K562 (cell line): ENCODE data around the gene TMEM121. TPM values are rescaled to one million over a fixed set of nuclear protein-coding genes. Genes with fewer than 3 reads are reported as not detected.

Experiments
- ATAC-seq: fragments of 200-7000 bp; cut with Tn5 transposase; 3 replicates; pipeline ENCODE4 v1.9.1; 2020; ENCODE audit warnings: moderate library complexity
- BruUV-seq: library from RNA; stranded (reverse); fragments of 400-500 nt; replicated peaks from 2 replicates; lab custom pipeline; 2021; lab: Mats Ljungman, UMichigan
- CTCF ChIA-PET: fragments of 300-600 bp; formaldehyde crosslinking; extraction: SDS; loops from one replicate; lab custom pipeline; 2021; ENCODE audit warnings: low intra/inter-chr PET ratio; lab: Yijun Ruan, JAX
- POLR2A ChIA-PET: fragments of 300-600, 350-650 bp; sonication (Branson Sonifier 250); formaldehyde crosslinking; extraction: SDS; loops from one replicate; lab custom pipeline; 2021; ENCODE audit warnings: antibody characterized with exemption, inconsistent platforms; lab: Yijun Ruan, JAX
- DNase-seq, 4 experiments: peaks; one replicate each; pipeline versions ENCODE4 v3.0.0 to v3.0.0-alpha.2; 2011 to 2018; ENCODE audit warnings: low spot score in 3 of 4, mixed read lengths in 3 of 4; ENCODE audit errors: extremely low read depth in 1 of 4
- FAIRE-seq: peaks from 2 replicates; lab custom pipeline; 2011; peaks lifted over from hg19 to GRCh38; lab: Jason Lieb, UNC
- H2AFZ ChIP-seq: 2 replicates; pipeline ENCODE4 v1.6.0; 2011; ENCODE audit warnings: low read depth, low read length, control low read depth, inconsistent platforms
- H3K27ac ChIP-seq: fragments of 200-600 bp; 3 replicates; pipeline ENCODE4 v1.8.0; 2011; ENCODE audit warnings: low read depth, mild to moderate bottlenecking, control low read depth, inconsistent platforms, low read length, moderate library complexity, mixed read lengths; ENCODE audit errors: extremely low read depth
- H3K27me3 ChIP-seq, 2 experiments: fragments of 300-600 bp in 1 of 2; 2 replicates in 1 of 2; 3 replicates in 1 of 2; pipeline versions ENCODE4 v1.6.0 to v1.8.0; 2011; ENCODE audit warnings: inconsistent platforms in 2 of 2, low read length in 2 of 2, mild to moderate bottlenecking in 1 of 2, mixed read lengths in 1 of 2, moderate library complexity in 1 of 2; ENCODE audit not compliant: control insufficient read depth in 2 of 2, insufficient read depth in 2 of 2
- H3K36me3 ChIP-seq: fragments of 300-600 bp; 3 replicates; pipeline ENCODE4 v1.8.0; 2011; ENCODE audit warnings: mild to moderate bottlenecking, low read length, inconsistent platforms; ENCODE audit not compliant: control insufficient read depth, insufficient read depth
- H3K4me1 ChIP-seq, 2 experiments: fragments of 200-600 bp in 1 of 2; replicated peaks in 1 of 2; 2 replicates in 1 of 2; 3 replicates in 1 of 2; pipeline versions ENCODE4 v1.5.1 to v1.8.0; 2011; ENCODE audit warnings: inconsistent platforms in 2 of 2, low read length in 2 of 2, mild to moderate bottlenecking in 1 of 2, mixed read lengths in 1 of 2, moderate library complexity in 1 of 2; ENCODE audit not compliant: control insufficient read depth in 2 of 2, insufficient read depth in 2 of 2
- H3K4me2 ChIP-seq: 2 replicates; pipeline ENCODE4 v1.6.1; 2011; ENCODE audit warnings: low read length, control low read depth, inconsistent platforms, mixed read lengths; ENCODE audit not compliant: insufficient read depth
- H3K4me3 ChIP-seq: fragments of 200-600 bp; sonication (generic), shearing (Covaris generic); 2 replicates; pipeline ENCODE4 v1.5.1; 2016; ENCODE audit warnings: control low read depth, inconsistent platforms
- H3K79me2 ChIP-seq: fragments of 200-600 bp; 3 replicates; pipeline ENCODE4 v1.8.0; 2011; ENCODE audit warnings: low read length, inconsistent platforms; ENCODE audit not compliant: control insufficient read depth, insufficient read depth
- H3K9ac ChIP-seq, 2 experiments: 2 replicates each; pipeline versions ENCODE4 v1.6.0 to v1.6.1; 2011; ENCODE audit warnings: low read depth in 2 of 2, low read length in 2 of 2, control low read depth in 1 of 2, inconsistent platforms in 1 of 2, mild to moderate bottlenecking in 1 of 2, mixed read lengths in 1 of 2; ENCODE audit not compliant: insufficient read depth in 1 of 2
- H3K9me1 ChIP-seq: one replicate; pipeline ENCODE4 v1.6.0; 2011; ENCODE audit warnings: inconsistent platforms, mild to moderate bottlenecking, low read length, moderate library complexity; ENCODE audit not compliant: control insufficient read depth, insufficient read depth
- H3K9me3 ChIP-seq: replicated peaks from 2 replicates; pipeline ENCODE4 v1.5.1; 2011; ENCODE audit warnings: low read depth, low read length, inconsistent platforms; ENCODE audit not compliant: control insufficient read depth, insufficient read depth
- H4K20me1 ChIP-seq: replicated peaks from 2 replicates; pipeline ENCODE4 v1.6.1; 2011; ENCODE audit warnings: low read length, inconsistent platforms, mixed read lengths; ENCODE audit not compliant: control insufficient read depth, insufficient read depth
- MTA1 ChIP-seq: fragments of 450-650 bp; IDR thresholded peaks from 2 replicates; pipeline ENCODE4 v1.6.1; 2017; ENCODE audit warnings: borderline replicate concordance
- NRF1 ChIP-seq, 2 experiments: fragments of 450-650 bp; IDR thresholded peaks in 1 of 2; conservative IDR thresholded peaks in 1 of 2; 2 replicates each; pipeline ENCODE4 v1.6.1; 2014; ENCODE audit warnings: mild to moderate bottlenecking in 2 of 2
- POLR2G ChIP-seq: fragments of 200-400 bp; formaldehyde crosslinking; IDR thresholded peaks from 2 replicates; pipeline ENCODE4 v1.6.1; 2017; ENCODE audit warnings: low read depth, mild to moderate bottlenecking, antibody characterized with exemption, low read length, moderate library complexity
- RBFOX2 ChIP-seq: fragments of 200-400 bp; formaldehyde crosslinking; IDR thresholded peaks from 2 replicates; pipeline ENCODE4 v1.6.1; 2017; ENCODE audit warnings: low read depth, mild to moderate bottlenecking, low read length, moderate library complexity
- WGBS: fragments of 100-300 bp; shearing (Covaris generic); methylation state at CpG from one replicate; pipeline ENCODE4 v1.1.6; 2016; ENCODE audit warnings: low coverage, mixed read lengths; ENCODE audit not compliant: insufficient coverage; ENCODE audit errors: missing lambda C conversion rate; 5-methylcytosine and 5-hydroxymethylcytosine counted together
- in situ Hi-C: fragments of 300-500 bp; cut with MboI; formaldehyde crosslinking; loops from 4 replicates; pipeline ENCODE4 v1.15.0; 2018; ENCODE audit warnings: inconsistent platforms, mixed read lengths
- intact Hi-C: fragments of 100-400 bp; cut with micrococcal nuclease; formaldehyde crosslinking; loops from 2 replicates; pipeline ENCODE4 v1.14.2; 2022
- polyA plus RNA-seq, 8 experiments: library from polyadenylated mRNA; depleted of rRNA in 4 of 8; stranded (reverse) in 5 of 8; unstranded in 3 of 8; fragments of >200 nt; fragmentation: Nextera tagmentation in 2 of 8; fragmentation: Illumina TruSeq in 1 of 8; extraction: Ambion mirVana in 2 of 8; extraction: Trizol in 1 of 8; gene quantifications; 2 replicates each; pipeline versions ENCODE4 v1.2.1 to v1.2.3, GENCODE V29; 2011 to 2014; ENCODE audit warnings: inconsistent platforms in 1 of 8, missing spikeins in 1 of 8
- total RNA-seq, 7 experiments: library from RNA; depleted of rRNA in 6 of 7; stranded (reverse); fragments of >200 nt in 6 of 7; fragmentation: Illumina TruSeq in 2 of 7; extraction: Trizol in 2 of 7; gene quantifications; 2 replicates each; pipeline versions ENCODE4 v1.2.1 to v1.2.3, GENCODE V29; 2011 to 2021; ENCODE audit warnings: low replicate concordance in 1 of 7

Gene TMEM121
- total and polyA plus RNA-seq, 9 of the 15 experiments (the other 6 are each of a cell fraction or from before 2014, with no cell fraction given) = 0.31 to 0.36 TPM; not detected in 7

DNA sequence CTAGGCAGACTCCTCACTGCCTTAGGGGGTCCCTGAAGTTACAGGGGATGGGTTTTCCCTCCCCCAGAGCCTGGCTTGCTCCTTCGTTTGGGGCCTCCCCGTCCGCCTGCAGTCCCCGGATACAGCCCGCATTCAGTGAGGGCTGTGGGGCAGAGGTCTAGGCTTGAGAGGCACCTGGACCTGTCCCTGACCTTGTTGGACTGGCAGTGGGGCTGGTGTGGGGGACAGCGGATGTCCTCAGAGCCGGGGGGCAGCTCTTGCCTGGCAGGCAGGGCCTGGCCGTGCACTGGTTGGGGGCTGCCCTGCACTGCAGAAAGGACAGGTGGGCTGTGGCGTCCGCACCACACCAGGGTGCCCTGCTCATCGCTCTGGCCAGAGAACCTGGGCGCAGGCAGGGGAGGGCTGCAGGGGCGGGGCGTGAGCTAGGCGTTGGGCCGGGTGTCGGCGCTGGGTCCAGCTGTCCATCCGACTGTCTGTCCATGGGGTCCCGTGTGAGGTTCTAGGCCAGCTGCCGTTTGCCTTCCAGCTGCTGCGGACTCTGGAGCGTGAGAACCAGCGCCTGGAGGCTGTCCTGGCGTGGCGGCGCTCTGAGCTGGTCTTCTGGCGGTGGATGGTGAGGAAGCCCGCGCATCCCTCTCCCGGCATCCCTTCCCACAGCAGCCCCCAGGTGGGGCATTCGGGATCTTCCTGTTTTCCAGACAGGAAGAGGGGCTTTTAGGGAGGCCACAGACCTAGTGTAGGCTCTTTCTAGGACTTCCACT is 29.4 kb upstream of the TMEM121 start:
- TF ChIP-seq NRF1 (conservative IDR thresholded peaks at IDR 0.05 in 1 of 2, IDR thresholded peaks at IDR 0.05 in 1 of 2) (no peak), MTA1 (no peak), POLR2G (0 out of 2 replicates have a peak, but pooled peaks have one; percentile 16), RBFOX2 (peak; percentile 22)
- ChIA-PET POLR2A (no interaction called here), CTCF (no interaction called here)
- no peak for FAIRE-seq
- no peak overlapping the region for H3K27ac ChIP-seq
- no peak for ATAC-seq
- H3K36me3 ChIP-seq = peaks cover 2% of the 10 kb centered on the region; the same call in 1 of the 3 replicates
- no peak overlapping the region for H2AFZ ChIP-seq
- no peak overlapping the region for H3K4me3 ChIP-seq
- no peaks in the 10 kb centered on the region for H3K9me3 ChIP-seq
- no peak overlapping the region for H3K4me2 ChIP-seq
- H3K9me1 ChIP-seq = no peaks in the 10 kb centered on the region
- no peak for DNase-seq
- intact Hi-C loops (no loop called here), in situ Hi-C loops (no loop called here)
- H3K4me1 ChIP-seq = peaks cover 0 to 73% of the 10 kb centered on the region in 2 experiments; a peak in 3 of 5 replicates
- no peak overlapping the region; a peak in 1 of 4 replicates for H3K9ac ChIP-seq
- no TSS peak for BruUV-seq
- H4K20me1 ChIP-seq = peaks cover 3% of the 10 kb centered on the region
- 77% methylated on average over 13 of the region's 32 CpGs for WGBS
- H3K27me3 ChIP-seq = no peaks in the 10 kb centered on the region
- H3K79me2 ChIP-seq = peaks cover 2% of the 10 kb centered on the region; the same call in 2 of the 3 replicates
